Esophagus squamous epithelium (tissue), 4 donors: ENCODE data around the gene IL19.

Source experiments
- POLR2A ChIP-seq, 4 donors: fragments of 450-650 bp; IDR thresholded peaks; one replicate each; pipeline ENCODE4 v1.6.1; 2017; ENCODE audit warnings: antibody characterized with exemption in 4 of 4, mild to moderate bottlenecking in 4 of 4, moderate library complexity in 3 of 4
- TF ChIP-seq, protein P1 (sequence below), 6 experiments: fragments of 450-650 bp in 4 of 6; fragments of 200-600 bp in 2 of 6; sonication (generic) in 2 of 6; IDR thresholded peaks; one replicate each; pipeline ENCODE4 v1.5.1; 2016 to 2019; ENCODE audit warnings: antibody characterized with exemption in 6 of 6, mild to moderate bottlenecking in 4 of 6, moderate library complexity in 4 of 6

DNA sequence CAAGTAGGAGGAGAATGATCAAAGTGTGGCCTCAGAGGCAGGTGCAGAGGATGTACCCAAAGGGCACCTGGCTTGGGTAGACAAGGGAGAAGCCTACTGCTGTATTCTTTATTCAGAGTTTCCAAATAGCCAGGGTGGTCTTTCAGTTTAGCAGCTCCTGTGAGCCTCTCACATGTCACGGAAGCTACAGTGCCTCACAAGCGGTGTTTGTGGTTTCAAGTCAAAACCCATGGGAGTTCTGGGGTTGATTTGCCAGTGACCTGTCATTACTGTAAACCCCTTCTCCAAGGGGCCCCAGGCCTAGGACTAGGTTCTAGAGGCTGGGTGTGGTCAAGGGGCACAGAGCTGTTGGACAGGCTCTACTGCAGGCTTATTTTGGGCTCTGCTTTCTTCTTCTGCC, 11.9 kb downstream of the IL19 start:
- no peak for TF ChIP-seq POLR2A (IDR thresholded peaks at IDR 0.05)
- TF ChIP-seq, protein P1, sequence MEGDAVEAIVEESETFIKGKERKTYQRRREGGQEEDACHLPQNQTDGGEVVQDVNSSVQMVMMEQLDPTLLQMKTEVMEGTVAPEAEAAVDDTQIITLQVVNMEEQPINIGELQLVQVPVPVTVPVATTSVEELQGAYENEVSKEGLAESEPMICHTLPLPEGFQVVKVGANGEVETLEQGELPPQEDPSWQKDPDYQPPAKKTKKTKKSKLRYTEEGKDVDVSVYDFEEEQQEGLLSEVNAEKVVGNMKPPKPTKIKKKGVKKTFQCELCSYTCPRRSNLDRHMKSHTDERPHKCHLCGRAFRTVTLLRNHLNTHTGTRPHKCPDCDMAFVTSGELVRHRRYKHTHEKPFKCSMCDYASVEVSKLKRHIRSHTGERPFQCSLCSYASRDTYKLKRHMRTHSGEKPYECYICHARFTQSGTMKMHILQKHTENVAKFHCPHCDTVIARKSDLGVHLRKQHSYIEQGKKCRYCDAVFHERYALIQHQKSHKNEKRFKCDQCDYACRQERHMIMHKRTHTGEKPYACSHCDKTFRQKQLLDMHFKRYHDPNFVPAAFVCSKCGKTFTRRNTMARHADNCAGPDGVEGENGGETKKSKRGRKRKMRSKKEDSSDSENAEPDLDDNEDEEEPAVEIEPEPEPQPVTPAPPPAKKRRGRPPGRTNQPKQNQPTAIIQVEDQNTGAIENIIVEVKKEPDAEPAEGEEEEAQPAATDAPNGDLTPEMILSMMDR (IDR thresholded peaks at IDR 0.05): no peak
